Activated T-cell treated with anti-CD3 and anti-CD28 coated beads for 48 hours (primary cell): ENCODE results near the gene PHTF2.

Experiments used
- DNase-seq: peaks from one replicate; pipeline ENCODE4 v3.0.0-alpha.2; 2020; ENCODE audit warnings: low read depth

The PHTF2 gene

DNA sequence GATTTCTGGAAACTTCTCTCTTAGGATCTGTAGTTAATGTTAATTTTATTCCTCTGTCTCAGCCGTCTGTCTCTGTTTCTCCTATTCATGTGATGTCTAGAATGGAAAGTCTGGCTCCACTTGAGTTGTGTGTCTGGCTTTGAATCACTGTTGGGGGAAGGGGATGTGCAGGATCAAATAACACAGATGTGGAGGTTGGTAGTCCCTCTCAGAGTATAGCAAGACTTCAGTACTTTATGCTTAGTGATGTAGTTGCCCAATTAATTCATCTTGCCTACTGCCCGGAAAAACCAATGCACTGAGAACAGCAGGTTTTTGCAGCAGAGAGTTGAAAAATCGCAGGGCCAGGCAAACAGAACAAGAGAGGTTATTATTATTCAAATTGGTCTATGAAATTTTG is 79.2 kb downstream of the PHTF2 start:
- DNase-seq, result no peak

DNA sequence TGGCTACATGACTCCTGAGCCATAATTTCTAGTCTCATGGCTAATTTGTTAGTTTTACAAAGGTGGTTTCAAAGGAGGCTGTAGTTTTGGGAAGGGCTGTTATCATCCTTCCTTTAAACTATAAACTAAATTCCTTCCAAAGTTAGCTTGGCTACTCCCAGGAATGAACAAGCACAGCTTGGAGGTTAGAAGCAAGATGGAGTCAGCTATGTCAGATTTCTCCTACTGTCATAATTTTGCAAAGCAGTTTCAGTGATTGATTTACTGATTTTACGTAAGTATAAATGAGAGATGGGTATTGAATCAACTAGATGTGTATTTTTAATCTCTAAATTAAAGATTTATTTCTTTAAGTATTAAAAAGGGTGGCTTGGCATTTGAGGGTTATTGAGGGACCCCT is 79.9 kb downstream of the PHTF2 start:
- DNase-seq, result no peak

DNA sequence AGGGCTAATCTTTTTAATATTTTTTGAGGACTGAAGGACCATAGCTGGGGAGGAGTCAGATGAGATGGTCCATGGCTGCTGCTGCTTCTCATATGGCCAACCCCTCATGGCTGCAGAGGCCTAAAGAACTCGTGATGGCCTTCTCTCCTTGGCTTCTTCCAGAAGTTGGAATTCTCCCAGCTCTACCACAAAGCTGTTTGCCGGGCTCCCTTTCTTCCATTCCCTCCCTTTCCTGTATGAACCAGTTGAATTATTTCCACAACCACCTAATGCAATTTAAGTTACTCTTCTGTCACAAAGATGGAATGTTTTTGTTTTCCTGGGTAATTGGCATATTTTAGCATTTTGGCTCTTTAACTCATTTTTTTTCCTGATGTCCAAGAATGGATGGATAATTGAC is 80.7 kb downstream of the PHTF2 start:
- DNase-seq, result no peak

DNA sequence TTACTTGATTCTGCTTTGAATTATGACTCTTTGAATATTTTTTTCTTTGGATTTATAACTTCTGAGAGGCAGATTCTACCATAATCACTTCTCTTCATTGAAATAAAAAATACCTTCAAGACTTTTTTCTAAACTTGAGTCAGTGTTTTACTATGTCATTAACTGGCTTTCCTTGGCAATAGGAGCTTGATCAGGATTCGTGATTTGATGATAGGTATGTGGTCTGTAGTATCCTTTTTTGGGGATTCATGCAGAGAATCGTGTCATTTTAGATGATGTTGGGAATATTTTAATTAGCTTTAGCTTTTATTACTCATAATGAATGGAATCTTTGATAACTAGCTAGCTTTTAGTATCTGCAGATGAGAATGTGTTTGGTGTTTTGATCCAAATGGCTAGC is 83.3 kb downstream of the PHTF2 start:
- no peak for DNase-seq

DNA sequence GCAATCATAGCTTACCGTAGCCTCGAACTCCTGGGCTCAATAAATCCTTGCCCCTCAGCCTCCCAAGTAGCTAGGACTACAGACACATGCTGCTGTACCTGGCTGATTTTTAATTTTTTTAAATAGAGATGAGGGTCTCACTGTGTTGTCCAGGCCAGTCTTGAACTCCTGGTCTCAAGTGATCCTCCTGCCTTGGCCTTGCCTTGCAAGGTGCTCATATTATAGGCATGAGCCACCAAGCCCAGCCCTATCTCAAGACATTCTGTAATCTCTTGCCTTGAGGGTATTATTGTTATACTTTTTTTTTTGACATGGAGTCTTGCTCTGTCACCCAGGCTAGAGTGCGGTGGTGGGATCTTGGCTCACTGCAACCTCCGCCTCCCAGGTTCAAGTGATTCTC is 86.6 kb downstream of the PHTF2 start:
- no peak for DNase-seq

DNA sequence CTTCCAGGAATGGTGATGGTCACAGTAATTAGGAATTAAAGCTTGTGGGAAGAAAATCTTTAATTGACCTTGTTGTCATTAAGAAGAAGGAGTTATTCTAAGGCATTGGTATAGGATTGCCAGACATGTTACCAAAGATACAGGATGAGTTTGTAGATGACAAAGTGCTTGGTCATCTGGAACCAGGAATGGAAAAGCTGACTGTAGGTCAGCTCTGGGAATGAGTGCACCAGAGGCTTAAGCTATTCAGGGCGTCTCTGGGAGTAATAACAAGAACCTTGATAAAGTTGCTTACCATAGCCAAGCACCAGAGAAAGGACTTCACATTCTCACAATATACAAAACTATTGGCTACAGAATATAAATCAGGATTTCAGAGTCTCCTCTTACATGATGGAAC is 89.0 kb downstream of the PHTF2 start:
- no peak for DNase-seq

DNA sequence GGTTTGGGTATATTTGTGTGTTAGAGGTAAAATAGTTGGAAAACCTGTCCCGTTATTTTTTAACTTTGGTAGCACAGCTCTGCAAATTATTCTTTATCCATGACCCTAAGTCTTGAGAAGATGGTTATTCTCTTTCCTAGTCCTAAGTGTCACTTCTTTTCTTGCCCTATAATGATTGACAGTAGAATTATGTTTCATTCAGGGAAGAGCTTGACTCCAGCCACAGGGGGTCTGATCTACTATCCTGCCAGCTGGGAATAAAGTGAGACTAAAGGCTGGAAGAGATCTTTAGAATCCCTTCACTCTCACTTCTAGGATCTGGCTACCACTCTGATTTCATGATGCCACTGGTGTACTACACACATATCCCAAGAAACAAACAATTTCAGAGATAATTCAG is 90.4 kb downstream of the PHTF2 start:
- DNase-seq, result no peak

DNA sequence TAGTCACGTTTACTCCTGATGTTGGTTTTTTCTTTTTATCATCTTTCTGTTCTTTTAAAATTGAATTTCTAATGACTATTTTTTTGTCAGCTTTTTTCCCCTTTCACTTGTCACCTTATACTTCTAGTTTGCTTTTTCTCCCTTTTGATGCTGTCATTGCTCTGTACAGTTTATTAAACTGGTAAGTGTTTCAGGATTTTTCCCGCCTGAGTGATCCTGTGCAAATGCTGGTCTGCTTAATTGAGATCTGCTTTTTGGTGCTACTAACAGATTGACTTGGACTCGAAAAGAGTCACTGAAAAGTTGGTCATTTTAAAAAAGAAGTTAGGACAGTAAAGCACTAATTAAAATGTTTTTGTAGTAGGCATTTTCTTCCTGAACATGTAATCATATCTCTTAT is 95.2 kb downstream of the PHTF2 start:
- no peak for DNase-seq

DNA sequence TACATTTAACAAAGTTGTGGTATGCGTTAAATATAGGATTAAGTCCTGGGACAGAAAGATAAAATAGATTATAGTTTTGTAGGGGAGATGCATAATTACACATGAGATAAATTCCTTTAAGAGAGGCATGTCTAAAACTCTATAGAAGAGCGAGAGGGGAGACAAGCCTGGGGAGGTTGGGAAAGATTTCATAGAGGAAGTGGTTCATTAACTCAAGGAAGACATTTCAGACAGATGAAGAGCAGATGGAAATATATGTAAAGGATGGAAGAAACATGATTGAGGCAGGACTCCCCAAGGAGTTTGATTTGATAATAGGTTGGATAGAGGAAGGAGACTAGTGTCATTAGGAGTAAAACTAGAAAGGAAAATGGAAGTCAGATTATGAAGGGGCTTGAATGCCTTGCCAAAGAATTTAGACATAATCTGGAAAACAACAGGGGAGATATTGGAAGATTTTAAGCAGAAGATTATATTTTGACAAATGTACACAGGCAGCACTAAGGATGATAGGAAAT is 96.1 kb downstream of the PHTF2 start:
- no peak for DNase-seq

DNA sequence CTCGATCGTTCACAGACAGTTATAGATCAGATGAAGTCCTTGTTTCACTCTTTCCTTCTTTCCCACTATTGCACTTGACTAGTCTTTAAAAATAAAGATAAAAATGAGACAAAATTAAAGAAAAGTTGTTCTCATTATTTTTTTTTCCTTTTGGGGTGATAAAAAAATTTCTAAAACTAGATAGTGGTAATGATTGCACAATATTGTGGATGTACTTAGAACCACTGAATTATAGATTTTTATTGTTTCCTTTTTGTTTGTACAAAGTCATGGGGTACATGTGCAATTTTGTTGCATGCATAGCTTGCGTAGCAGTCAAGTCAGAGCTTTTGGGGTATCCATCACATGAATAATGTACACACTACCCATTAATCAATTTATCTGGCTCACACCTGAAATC is 97.3 kb downstream of the PHTF2 start:
- DNase-seq, result no peak

DNA sequence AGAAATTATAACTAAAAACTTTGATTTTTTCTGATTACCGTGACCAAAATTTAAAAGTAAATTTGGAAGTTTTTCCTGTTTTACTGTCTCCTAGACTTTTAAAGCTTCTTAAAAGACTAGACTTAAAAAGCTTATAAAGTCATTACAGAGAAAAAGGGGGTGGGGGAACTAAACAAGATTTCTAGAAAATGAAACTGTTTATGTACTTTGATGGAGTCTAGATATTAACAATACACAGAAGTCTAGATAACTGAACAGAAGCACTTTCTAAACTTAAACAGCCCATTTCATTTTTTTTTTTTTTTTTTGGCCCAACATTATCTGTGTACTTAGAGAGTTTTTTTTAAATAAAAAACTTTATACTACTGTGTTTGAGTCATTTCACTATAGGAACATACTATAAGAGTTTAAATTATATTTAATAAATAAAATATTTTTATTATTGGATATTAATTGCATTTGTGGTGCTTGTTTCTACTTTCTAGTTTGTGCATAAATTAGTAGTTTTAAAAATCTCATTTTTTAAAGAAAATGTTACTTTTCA is 98.5 kb downstream of the PHTF2 start:
- DNase-seq, result no peak

DNA sequence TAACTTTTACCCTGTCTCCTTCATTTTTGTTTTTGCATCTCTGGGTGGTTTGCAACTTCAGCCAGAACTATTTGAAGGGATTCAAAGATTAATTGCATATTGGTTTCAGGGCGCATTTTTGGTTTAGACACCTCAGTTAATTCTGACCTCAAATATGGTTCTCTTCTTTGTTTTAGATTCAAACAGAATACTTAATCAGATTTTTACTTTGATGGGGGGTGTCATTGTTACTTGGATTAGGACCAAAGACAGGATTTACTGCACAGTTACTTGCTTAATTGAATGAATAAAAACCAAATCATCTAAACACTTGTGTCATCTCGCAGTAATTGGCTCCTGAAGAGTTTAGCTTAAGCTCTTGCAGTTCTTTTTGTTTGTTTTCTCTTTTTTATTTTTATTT is 100.9 kb downstream of the PHTF2 start:
- no peak for DNase-seq

DNA sequence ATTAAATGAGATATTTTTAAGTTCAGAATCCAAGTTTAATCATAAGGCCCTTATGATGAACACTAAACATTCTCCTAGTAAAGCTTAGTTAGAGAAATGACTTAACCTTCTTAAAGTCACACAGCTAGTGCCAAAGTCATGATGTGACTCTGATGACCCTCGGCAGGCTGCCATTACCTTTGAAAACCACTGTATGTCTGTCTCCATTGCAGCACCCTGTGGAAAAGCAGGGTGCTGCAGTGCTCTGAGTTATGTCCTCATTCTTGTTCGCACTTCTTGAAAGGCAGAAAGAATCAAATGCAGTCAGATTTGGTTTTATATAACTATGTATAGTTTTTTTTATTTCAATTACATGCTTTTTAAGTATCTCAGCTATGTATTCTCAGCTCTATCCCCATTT is 105.0 kb downstream of the PHTF2 start:
- DNase-seq, result no peak

DNA sequence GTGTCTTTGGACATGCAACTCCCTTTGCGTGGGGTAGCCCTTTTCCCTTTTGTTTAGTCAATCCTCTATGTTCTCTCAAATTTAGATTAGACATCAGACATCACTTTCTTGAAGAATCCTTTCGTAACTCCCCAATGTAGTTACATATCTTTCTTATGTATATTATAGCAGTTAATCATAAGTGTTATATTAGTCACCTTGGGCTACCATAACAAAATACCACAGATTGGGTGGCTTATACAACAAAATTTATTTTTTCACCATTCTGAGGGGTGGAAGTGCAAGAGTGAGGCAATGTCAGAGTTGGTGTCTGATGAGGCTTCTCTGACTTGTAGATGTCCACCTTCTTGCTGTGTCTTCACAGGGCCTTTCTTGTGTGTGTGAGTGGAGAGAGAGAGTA is 105.7 kb downstream of the PHTF2 start:
- no peak for DNase-seq

DNA sequence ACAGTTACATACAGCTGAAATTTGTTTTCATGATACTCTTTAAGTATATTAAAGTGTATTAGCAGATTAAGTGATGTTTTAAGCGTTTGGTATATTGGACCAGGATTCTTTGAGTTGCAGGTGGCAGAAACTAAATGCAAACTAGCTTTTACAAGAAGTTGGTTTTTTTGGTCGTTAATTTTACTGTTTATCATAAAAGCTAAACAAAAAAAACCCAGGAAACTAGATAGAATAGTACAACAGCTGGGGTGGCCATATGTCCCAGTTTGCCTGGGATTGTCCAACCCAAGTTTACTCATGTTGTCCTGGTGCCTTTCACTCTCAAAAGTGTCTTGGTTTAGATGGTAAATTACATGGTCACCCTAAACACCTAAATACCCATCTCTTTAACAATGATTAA is 108.7 kb downstream of the PHTF2 start:
- DNase-seq, result no peak

DNA sequence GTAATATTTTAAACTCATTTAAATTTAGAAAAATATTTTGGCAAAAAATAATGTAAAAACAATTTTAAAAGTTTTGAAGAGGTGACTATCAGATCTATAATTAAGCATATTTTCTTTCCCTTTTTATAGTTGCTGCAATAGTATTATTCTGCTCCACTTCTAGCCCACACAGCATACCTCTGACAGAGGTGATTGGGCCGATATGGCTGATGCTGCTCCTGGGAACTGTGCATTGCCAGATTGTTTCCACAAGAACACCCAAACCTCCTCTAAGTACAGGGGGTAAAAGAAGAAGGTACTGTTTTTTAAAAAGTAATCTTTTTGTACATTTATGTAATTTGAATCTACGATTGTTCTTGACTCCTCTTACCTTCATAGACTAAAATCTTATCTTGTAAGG is 110.1 kb downstream of the PHTF2 start:
- no peak for DNase-seq

DNA sequence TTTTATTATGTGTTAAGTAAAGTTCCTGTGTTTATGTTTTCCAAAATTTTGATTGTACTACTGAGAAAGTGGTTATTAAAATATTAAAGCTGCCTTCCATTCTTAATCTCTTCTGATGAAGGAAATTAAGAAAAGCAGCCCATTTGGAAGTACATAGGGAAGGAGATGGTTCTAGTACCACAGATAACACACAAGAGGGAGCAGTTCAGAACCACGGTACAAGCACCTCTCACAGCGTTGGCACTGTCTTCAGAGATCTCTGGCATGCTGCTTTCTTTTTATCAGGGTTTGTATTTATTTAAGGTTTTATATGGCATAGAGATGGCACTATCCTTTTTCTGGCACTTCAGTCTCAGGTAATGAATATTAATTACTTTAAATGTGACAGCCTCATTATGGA is 111.6 kb downstream of the PHTF2 start:
- no peak for DNase-seq

DNA sequence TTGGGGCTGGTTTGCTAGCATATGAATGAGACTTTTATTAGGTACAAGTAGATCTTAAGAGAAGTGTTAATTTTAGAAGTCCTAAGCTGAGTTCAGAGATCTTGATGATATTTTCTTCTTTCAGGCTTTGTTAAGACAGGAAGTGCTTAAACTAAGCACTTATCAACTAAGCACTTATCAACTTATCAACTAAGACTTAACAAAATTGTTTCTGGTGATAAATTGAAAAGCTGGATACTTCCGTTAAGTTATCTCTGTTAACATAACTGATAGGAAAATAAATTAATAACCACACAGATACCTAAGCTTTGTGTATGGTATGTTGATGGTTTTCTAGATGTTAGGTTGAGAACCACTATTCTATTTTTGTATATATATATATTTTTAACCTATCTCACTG is 113.7 kb downstream of the PHTF2 start:
- DNase-seq, result no peak

DNA sequence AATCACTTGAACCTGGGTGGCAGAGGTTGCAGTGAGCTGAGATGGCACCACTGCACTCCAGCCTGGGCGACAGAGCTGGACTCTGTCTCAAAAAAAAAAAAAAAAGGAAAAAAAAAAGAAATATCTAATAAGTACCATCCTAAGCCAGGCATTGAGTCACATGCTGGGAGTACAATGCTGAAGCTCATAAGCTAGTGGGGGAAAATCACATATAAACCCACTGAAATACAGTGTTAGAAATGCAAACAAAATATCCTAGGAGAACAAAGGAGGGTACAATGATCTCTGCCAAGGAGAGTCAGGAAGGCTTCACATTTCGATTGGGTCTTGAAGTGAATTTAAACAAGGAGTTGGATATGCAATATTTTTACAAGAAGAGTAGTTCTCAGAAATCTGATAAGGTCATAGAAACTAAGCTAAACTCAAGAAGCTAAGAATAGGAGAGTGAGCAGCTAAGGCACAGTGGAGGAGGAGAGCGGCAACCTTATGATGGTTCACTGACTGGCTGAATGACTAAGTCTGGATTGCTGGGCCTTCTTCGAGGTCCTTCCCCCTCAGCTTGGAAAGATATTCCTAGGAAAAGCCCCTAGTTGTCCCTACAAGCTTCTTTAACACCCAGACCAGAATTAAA is 115.5 kb downstream of the PHTF2 start:
- no peak for DNase-seq

DNA sequence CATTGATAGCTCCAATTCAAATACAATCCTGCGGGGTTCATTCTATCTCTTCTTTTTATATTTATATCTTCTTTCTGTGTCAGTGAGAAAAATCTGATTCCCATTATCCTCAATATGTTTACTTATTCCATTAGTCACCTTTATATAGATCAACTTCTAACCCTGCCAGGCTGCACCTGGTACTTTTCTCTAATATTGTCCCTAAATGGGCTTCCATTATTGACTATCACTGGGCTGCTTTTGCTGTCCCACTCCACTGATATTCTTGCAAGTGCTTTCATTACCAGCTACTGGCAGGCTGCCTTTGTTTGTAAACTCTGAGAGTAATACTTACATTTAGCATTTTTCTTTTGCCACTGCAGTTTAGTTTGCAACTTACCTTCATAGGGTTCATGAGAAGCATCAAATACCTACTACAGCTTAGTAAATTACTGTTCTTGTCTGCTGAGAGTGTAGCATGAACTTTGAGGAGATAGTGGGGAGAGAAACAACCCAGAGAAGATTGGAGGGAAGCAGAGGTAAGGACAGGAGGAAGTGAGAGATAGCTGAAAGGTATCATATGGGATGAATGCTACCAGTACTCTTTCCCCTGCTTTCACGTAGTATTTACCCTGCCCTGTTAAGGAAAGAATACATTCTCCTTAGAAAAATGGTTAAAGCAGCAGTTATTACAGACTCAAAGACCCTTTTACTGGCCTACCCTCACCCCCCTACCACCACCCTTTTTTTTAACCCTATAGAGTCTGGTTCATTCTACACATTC is 119.1 kb downstream of the PHTF2 start:
- no peak for DNase-seq

DNA sequence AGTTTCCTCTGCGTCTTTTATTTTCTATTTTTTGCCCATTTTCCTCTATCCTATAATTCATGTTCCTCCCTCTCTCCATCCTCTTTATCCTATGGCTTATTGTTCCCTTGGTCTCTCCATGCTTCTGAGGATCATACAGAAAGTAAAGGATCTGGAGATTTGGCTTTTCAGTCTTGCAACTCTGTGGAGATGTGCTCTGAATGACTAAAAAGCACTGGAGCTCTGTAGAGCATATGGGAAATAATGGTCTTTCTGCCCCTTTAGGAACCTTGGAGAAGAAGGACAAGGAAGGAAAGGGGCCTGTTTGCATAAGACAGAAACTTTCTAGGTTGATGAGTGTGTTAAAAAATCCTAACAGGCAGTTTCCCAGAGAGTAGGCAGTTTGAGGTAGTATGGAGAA is 120.1 kb downstream of the PHTF2 start:
- no peak for DNase-seq

DNA sequence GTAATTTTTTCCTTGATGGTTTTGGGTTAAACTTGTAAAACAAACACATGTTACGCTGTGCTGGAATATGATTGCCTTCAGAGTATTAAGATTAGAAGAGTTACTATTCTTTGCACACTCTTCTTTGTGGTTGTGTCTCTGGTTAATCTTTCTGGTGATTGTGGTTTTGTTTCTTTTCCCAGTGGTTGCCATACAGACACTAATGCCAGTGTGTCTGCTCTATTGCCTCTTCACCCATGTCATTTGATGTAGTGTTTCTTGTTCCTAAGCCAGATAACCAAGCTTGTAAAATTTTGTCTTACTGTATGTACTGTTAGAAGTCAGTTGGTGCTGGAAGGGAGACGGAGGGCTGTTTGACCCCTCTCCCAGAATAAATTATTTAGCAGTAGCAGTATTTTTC is 124.8 kb downstream of the PHTF2 start:
- no peak for DNase-seq

DNA sequence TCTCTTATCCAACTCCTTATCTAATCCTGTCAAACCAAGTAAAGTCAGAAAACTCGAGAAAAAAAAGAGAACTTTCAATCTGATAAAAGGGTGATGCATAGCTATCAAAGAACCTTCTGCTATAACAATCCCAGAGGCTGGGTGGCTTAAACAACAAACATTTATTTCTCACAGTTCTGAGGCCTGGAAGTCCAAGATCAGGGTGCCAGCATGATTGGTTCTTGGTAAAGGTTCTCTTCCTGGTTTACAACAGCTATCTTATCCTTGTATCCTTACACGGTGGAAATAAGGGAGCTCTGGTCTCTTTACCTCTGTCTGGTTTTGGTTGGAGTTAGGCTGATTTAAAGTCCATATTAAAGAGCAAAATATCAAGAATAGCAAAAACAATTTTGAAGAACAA is 131.9 kb downstream of the PHTF2 start:
- no peak for DNase-seq

DNA sequence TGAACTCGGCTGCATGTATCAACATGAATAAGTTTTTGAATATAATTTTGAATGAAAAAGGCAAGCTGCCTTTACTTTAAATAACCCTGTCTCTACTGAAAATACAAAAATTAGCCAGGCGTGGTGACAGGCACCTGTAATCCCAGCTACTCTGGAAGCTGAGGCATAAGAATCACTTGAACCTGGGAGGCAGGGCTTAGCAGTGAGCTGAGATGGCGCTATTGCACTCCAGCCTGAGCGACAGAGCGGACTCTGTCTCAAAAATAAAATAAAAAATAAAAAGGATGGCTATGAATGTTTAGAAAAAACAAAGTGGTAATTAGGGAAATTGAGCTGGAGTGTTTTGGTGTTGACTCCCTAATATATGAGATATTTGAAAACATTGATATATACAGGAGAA is 133.3 kb downstream of the PHTF2 start:
- no peak for DNase-seq
